GM12873 (cell line): ENCODE data around the gene TFF3.

Experiments
- CTCF ChIP-seq: IDR thresholded peaks from 2 replicates; pipeline ENCODE4 v1.5.1; 2012; ENCODE audit warnings: low read depth, mild to moderate bottlenecking, moderate library complexity, low read length, control low read depth; ENCODE audit not compliant: insufficient read depth; ENCODE audit errors: missing control alignments

TFF3 gene

DNA sequence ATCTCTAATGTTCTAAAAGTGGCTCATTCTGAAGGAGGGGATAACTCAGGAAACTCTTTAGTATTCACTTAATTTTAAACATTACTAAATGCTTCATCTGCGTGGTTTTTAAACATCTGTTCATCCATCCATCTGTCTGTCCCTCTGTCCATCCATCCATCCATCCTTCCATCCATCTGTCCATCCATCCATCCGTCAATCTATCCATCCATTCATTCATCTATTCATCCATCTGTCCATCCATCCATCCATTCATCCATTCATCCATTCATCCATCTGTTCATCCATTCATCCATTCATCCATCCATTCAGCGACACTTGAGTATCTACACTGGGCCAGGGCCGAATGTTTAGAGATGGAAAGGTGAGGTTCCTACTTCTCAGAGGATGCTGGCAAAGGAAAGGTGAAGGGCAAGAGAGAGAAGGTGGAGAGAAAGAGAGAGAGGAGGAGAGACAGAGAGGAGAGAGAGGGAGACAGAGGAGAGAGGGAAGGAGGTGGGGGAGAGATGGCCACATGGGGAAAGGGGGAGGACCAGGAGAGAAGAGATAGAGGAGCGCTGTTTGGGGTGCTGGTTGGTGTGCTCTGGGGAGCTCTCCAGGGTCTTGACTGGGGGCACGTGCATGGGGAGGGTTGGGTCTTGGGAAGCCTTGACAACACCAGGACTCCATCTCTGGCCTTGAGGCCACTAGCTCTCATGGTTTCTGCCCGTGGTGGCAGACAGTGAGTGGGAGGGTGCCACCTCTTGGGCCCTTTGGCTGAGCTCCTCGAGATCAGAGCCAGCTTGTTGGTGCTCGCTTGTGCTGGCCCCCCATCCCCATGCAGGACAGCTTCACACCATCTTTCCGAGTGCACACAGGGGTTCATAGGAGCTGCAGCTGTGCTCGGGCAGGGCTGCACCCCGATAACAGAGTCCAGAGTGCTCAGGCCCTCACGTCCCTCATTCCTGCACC, 50.7 kb downstream of the TFF3 start:
- no peak for TF ChIP-seq CTCF

DNA sequence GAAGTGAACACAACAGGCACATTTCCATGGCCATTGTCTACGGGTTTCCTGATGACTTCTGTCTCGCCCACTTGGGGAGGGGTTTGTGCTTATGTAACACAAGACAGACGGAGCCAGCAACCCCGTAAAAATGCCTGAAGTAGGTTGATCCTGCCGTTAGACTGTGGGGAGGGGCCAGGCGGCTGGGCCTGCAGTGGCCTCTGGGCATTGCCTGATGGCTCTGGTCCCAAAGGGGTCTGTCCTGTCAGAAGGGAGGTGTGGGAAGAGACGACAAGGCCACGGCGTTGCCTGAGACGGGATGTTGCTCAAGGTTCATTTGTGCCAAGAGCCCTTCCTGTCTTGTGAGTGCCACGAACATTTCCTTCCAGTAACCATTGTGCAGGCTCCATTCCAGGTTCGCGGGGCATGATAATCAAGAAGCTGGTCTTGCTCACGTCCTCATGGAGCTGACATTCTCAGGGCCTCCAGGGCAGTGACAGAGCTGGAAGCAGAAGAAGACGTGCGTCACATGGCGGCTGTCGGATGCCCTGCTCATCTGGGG, 51.5 kb downstream of the TFF3 start:
- no peak for TF ChIP-seq CTCF

- no peak for TF ChIP-seq CTCF
Observed at GRCh38 chr21:42262831-42263231, 52.4 kb downstream of the TFF3 start.

DNA sequence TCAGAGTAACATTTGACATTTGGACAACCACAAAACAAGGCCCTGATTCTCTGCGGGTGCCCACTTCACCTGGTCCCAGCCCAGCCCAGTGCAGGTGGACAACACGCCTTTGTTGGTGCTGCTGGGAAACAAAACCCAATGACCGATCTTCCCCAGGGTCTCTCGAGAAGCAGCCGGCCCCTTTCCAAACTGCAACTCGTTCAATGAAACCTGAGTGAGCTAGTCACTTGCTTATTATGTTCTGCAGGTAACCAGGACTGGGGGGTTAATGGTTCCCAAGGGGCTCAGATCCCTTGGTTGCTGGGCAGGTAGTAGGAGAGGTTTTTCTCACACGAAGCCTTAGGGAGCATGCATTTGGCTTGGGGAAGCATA, 53.4 kb downstream of the TFF3 start:
- TF ChIP-seq CTCF = no peak
